Psoas muscle (tissue), 8 donors: ENCODE data around the gene STKLD1. TPM values are rescaled to one million over a fixed set of nuclear protein-coding genes. Genes with fewer than 3 reads are reported as not detected.
A peak's percentile ranks its signal among the peaks of the same experiment; 100 is the strongest.

ENCODE experiments used
- ATAC-seq, 4 donors: fragments of 200-7000 bp; cut with Tn5 transposase; one replicate each; pipeline ENCODE4 v1.9.1; 2020; ENCODE audit warnings: moderate library complexity in 3 of 4, mild to moderate bottlenecking in 2 of 4
- DNase-seq, 2 donors: peaks; one replicate each; pipeline ENCODE4 v3.0.0-alpha.2; 2020
- H3K27ac ChIP-seq: fragments of 200-600 bp; one replicate; pipeline ENCODE4 v1.8.0; 2022
- H3K27me3 ChIP-seq, 3 donors: fragments of 200-600 bp in 1 of 3; one replicate each; pipeline versions ENCODE4 v1.6.1 to v1.8.0; 2013 to 2022; ENCODE audit warnings: low read length in 2 of 3, mild to moderate bottlenecking in 2 of 3, moderate library complexity in 1 of 3; ENCODE audit not compliant: insufficient read depth in 3 of 3
- H3K36me3 ChIP-seq, 2 donors: fragments of 200-600 bp in 1 of 2; one replicate each; pipeline versions ENCODE4 v1.6.1 to v1.8.0; 2013 to 2022; ENCODE audit warnings: low read depth in 1 of 2, mild to moderate bottlenecking in 1 of 2, moderate library complexity in 1 of 2; ENCODE audit not compliant: insufficient read depth in 1 of 2
- H3K4me1 ChIP-seq: fragments of 200-600 bp; one replicate; pipeline ENCODE4 v1.8.0; 2022
- H3K4me3 ChIP-seq: fragments of 200-600 bp; one replicate; pipeline ENCODE4 v1.8.0; 2022; ENCODE audit warnings: mild to moderate bottlenecking
- H3K9me3 ChIP-seq: fragments of 200-600 bp; one replicate; pipeline ENCODE4 v1.8.0; 2022
- CTCF ChIP-seq: fragments of 200-600 bp; IDR thresholded peaks from one replicate; pipeline ENCODE4 v1.8.0; 2022; ENCODE audit warnings: antibody characterized with exemption
- WGBS, 3 donors: extraction: QIAGEN DNeasy Blood & Tissue Kit; methylation state at CpG; one replicate each; pipeline versions ENCODE4 v1.1.6 to v1.1.7; 2013; 5-methylcytosine and 5-hydroxymethylcytosine counted together
- intact Hi-C, 2 donors: fragments of 100-400 bp; cut with DNase I; formaldehyde crosslinking; loops; one replicate each; pipeline versions ENCODE4 v1.11.0 to v1.14.2; 2022
- polyA plus RNA-seq, 3 donors: library from polyadenylated mRNA; stranded (reverse); fragments of 200-250 nt; gene quantifications; one replicate each; pipeline ENCODE4 v1.2.3, GENCODE V29; 2013
- total RNA-seq, 4 donors: library from RNA; stranded (reverse); fragmentation: NEBNext Ultra II Directional in 2 of 4; extraction: Animal tissue kit (Norgen Biotek cat#: 25700) in 2 of 4; gene quantifications; one replicate each; pipeline versions ENCODE4 v1.2.1 to v1.2.4, GENCODE V29; 2021 to 2023
- donor health status: healthy with polysubstance abuse.
- donor health status: DM: no; HTN: no; CAD: no; lungs with moderate emphysema.
- donor health status: Bipolar disorder and iron deficiency.
- donor health status: healthy.
- donor health status: DM: yes; HTN: yes; CAD: no.
- donor health status: DM: no; HTN: no; CAD: no.
- donor health status: DM: no; HTN: no; CAD: no.
- donor health status: DM: yes; HTN: yes; CAD: no.

Gene STKLD1
- total and polyA plus RNA-seq, 7 donors: 0.07 to 0.69 (median 0.46) TPM

GRCh38 chr9:133347515-133347984, 28.6 kb upstream of the STKLD1 start:
- H3K27me3 ChIP-seq: no peaks in the 10 kb centered on the region
- ATAC-seq (peak; percentile 46 to 70 (median 58)), DNase-seq (peak in 1 of 2 donors; percentile 50)
- TF ChIP-seq CTCF: no peak
- peaks cover 12 to 79% of the 10 kb centered on the region in 2 donors for H3K36me3 ChIP-seq
- peaks cover 29% of the 10 kb centered on the region for H3K4me1 ChIP-seq
- no peaks in the 10 kb centered on the region for H3K9me3 ChIP-seq
- intact Hi-C loops: loop anchor here in 1 of 2 donors (5.0 kb wide), 1 partner anchor 130 kb away; the partner anchor contains the start of gene SLC2A6
- peak overlapping the region; percentile 91 for H3K27ac ChIP-seq
- H3K4me3 ChIP-seq: peak overlapping the region; percentile 97
- WGBS, 3 donors: 0 to 1% (median 0%) methylated on average over 30 to 41 of the region's 41 CpGs

- peak; percentile 91 to 95 for DNase-seq
- peak; percentile 87 to 93 (median 90) for ATAC-seq
- peak within 1 kb of the TSS; percentile 97 for H3K4me3 ChIP-seq
- peaks cover 11 to 79% of the 10 kb centered on the region in 2 donors for H3K36me3 ChIP-seq
- no peaks in the 10 kb centered on the region for H3K9me3 ChIP-seq
- intact Hi-C loops: loop anchor here in 1 of 2 donors (5.0 kb wide), 1 partner anchor 129 kb away; the partner anchor contains the start of gene SLC2A6
- TF ChIP-seq CTCF: no peak
- no peaks in the 10 kb centered on the region for H3K27me3 ChIP-seq
- peak within 1 kb of the TSS; percentile 91 for H3K27ac ChIP-seq
- WGBS, 3 donors: 0% methylated on average over 61 to 64 of the region's 64 CpGs
- H3K4me1 ChIP-seq: peaks cover 29% of the 10 kb centered on the region
These were observed 28.0 kb upstream of the STKLD1 start, which contains the start of the genes MED22 and RPL7A for GRCh38 chr9:133347985-133348717. Gene MED22, minus strand, starts transcription at chr9:133348131. Its CDS starts 1,469 bp downstream, at chr9:133346662. Gene RPL7A, plus strand, starts transcription at chr9:133348218. Its CDS starts 26 bp downstream, at chr9:133348244.

GRCh38 chr9:133348718-133349573, 27.2 kb upstream of the STKLD1 start:
- no peak for TF ChIP-seq CTCF
- Histone ChIP-seq H3K36me3 (peaks cover 7 to 79% of the 10 kb centered on the region in 2 donors), H3K27me3 (no peaks in the 10 kb centered on the region), H3K4me1 (peaks cover 29% of the 10 kb centered on the region), H3K27ac (peak overlapping the region; percentile 91), H3K4me3 (peak overlapping the region; percentile 97), H3K9me3 (no peaks in the 10 kb centered on the region)
- intact Hi-C loops: loop anchor here in 1 of 2 donors (5.0 kb wide), 1 partner anchor 128 kb away; the partner anchor contains the start of gene SLC2A6
- no peak for DNase-seq
- 14 to 21% (median 17%) methylated on average over 25 of the region's 25 CpGs for WGBS, 3 donors
- no peak for ATAC-seq

GRCh38 chr9:133349965-133350616, 26.1 kb upstream of the STKLD1 start:
- Histone ChIP-seq H3K27me3 (no peaks in the 10 kb centered on the region), H3K4me3 (peak overlapping the region; percentile 97), H3K36me3 (peaks cover 7 to 74% of the 10 kb centered on the region in 2 donors), H3K27ac (no peak overlapping the region), H3K4me1 (peaks cover 37% of the 10 kb centered on the region), H3K9me3 (no peaks in the 10 kb centered on the region)
- WGBS, 3 donors: 65 to 80% (median 71%) methylated on average over 15 of the region's 15 CpGs
- intact Hi-C loops: loop anchor here (5.0 to 10.0 kb wide), 2 partner anchors 115 to 127 kb away; partner anchors contain the start of gene SLC2A6 (in 1 of the 2)
- ATAC-seq (no peak), DNase-seq (no peak)
- no peak for TF ChIP-seq CTCF
